HK-2 (cell line): ENCODE results near the gene ADGRF3.
"Not testable (repeated sequence)": the region's sequence is repeated elsewhere in the genome, so short reads cannot be mapped to it uniquely, and the experiment has no call there.

Source experiments
- DNase-seq: peaks from one replicate; pipeline ENCODE4 v3.0.0-alpha.2; 2018; ENCODE audit not compliant: unreplicated experiment

Gene ADGRF3, protein sequence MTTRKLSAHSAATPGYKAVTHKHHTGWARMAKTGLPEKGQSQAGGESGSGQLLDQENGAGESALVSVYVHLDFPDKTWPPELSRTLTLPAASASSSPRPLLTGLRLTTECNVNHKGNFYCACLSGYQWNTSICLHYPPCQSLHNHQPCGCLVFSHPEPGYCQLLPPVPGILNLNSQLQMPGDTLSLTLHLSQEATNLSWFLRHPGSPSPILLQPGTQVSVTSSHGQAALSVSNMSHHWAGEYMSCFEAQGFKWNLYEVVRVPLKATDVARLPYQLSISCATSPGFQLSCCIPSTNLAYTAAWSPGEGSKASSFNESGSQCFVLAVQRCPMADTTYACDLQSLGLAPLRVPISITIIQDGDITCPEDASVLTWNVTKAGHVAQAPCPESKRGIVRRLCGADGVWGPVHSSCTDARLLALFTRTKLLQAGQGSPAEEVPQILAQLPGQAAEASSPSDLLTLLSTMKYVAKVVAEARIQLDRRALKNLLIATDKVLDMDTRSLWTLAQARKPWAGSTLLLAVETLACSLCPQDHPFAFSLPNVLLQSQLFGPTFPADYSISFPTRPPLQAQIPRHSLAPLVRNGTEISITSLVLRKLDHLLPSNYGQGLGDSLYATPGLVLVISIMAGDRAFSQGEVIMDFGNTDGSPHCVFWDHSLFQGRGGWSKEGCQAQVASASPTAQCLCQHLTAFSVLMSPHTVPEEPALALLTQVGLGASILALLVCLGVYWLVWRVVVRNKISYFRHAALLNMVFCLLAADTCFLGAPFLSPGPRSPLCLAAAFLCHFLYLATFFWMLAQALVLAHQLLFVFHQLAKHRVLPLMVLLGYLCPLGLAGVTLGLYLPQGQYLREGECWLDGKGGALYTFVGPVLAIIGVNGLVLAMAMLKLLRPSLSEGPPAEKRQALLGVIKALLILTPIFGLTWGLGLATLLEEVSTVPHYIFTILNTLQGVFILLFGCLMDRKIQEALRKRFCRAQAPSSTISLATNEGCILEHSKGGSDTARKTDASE

DNA sequence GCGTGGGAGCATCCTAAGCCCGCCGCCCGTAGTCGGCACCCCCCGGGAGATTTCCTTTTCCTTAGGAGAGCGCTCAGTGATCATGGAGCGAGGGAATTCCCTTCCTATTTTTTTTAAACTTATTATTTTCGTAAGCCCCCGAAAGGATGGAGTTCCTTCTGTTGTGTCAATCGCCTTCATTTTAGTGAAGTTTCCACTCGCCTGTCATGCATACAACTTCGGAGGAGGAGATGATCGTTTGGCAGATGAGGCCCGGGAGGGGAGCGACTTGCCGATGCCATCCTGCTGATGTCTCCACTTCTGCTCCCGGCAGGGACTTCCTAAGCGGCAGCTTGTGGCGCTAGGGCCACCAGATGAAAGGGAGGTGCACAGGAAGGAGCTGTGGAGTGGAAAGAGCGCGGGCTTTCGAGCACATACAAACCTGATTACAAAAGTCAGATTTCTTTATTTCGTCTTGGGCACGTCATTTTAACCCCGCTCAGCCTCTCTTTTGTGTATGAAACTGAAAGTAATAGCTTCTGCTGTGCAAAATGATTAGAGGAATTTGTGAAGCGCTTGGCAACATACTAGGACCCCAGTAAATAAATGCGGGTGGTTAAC, at the start of gene ADGRF3:
ADGRF3 (minus strand) TSS at position 336 of the 600 bp plus-strand sequence. CDS start 555 bp downstream, outside the sequence.
- peak; percentile 54 for DNase-seq

- no peak for DNase-seq
These were observed 48.8 kb upstream of the ADGRF3 start for GRCh38 chr2:26395394-26395793.

DNA sequence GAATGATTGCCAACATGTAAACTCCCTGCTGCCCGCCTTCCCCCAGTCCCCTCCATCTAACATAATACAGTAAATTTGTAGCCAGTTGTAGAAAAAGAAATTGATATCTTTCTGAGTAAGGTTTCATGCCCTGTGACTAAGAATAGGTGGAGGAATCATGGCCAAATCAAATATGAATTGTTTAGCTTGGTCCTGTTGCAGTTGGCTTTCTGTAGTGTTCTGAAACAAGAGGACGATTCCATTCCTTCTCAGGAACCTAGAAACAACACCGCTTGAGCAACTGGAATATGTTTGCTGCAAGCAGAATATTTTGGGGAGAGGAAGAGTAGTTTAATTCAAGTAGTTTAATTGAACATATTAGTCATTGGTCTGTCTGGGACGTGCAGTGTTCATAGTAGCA, 48.1 kb upstream of the ADGRF3 start:
- no peak for DNase-seq

DNA sequence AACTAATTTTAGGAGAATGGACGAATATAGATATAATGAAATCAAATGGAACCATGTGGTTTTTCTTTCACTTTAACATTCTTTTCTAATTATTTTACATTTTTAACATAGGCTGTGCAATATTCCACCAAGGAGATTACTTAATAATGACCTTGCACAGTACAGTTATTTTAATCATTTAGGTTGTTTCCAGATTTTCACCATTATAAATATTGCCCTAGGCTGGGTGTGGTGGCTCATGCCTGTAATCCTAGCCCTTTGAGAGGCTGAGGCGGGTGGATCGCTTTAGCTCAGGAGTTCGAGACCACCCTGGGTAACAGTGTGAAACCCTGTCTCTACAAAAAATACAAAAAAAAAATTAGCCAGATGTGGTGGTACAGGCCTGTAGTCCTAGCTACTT, 40.6 kb upstream of the ADGRF3 start:
- no peak for DNase-seq

- no peak for DNase-seq
These were observed 38.0 kb upstream of the ADGRF3 start for GRCh38 chr2:26384597-26384996.

DNA sequence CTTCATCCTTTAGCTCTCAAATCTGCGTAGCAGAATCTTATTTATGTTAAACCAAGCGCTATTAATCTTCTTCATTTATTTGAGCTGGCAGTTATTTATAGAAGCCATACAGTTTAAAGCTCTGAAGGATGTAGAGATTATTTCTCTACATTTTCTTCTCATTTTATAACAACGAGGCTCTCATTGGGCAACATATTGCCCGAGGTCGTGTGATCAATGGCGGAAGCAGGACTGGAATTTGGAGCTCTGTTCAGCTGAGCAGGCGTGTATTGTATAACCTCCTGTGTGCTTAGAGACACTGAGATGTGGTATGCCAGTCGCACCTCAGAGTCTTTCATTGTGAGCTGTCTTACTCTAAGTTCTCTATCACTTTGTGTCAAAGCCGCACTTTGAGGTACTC, 37.6 kb upstream of the ADGRF3 start:
- no peak for DNase-seq

DNA sequence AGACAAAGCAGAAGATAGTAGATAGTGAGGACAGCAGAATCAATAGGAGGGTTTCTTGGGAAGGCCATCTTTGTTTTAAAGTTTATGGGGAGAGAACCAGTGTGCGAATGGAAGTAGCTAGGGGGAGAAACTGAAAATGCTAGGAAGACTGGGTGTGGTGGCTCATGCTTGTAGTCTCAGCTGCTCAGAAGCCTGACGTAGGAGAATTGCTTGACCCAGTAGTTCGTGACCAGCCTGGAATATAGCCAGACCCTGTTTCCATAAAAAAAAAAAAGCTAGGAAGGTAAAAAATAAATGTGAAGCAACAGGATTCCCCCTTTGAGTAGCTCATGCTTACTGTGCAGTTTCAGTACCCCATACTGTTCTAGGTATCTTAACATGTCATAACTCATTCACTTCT, 36.0 kb upstream of the ADGRF3 start:
- DNase-seq = no peak

DNA sequence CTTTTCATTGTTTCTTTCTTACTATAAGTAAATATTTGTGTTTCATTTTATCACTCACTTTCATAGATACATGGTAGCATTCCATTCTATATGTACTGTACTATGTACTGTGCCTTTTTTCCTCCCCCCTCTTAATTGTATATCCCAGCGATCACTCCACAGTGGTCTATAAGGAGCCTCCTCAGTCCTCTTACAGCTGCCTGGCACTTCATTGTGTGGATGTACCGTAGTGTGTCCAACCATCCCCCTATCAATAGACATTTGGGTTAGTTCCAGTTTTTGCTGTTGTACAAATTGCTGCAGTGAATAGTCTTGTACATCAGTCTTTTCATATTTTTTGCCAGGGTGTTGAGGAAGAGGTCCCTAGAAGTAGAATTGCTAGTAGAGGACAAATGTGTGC, 33.7 kb upstream of the ADGRF3 start:
- DNase-seq = no peak

GRCh38 chr2:26376799-26377198, 30.2 kb upstream of the ADGRF3 start:
- no peak for DNase-seq

GRCh38 chr2:26370909-26371308, 24.3 kb upstream of the ADGRF3 start:
- DNase-seq = not testable (repeated sequence)

DNA sequence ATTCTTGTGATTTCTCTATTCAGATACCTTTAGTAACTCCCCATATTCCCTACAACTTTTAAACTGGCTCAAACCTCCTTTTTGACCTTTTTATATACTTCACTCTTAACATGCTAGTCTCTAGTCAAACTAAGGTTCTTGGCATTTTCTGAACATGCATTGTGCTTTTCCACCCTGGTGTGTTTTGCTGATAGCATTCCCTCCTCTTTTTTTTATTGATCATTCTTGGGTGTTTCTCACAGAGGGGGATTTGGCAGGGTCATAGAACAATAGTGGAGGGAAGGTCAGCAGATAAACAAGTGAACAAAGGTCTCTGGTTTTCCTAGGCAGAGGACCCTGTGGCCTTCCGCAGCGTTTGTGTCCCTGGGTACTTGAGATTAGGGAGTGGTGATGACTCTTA, 23.1 kb upstream of the ADGRF3 start:
- DNase-seq = not testable (repeated sequence)

GRCh38 chr2:26366957-26367356, 20.4 kb upstream of the ADGRF3 start:
- DNase-seq = no peak

GRCh38 chr2:26364669-26365068, 18.1 kb upstream of the ADGRF3 start:
- no peak for DNase-seq

GRCh38 chr2:26363958-26364357, 17.4 kb upstream of the ADGRF3 start:
- no peak for DNase-seq

DNA sequence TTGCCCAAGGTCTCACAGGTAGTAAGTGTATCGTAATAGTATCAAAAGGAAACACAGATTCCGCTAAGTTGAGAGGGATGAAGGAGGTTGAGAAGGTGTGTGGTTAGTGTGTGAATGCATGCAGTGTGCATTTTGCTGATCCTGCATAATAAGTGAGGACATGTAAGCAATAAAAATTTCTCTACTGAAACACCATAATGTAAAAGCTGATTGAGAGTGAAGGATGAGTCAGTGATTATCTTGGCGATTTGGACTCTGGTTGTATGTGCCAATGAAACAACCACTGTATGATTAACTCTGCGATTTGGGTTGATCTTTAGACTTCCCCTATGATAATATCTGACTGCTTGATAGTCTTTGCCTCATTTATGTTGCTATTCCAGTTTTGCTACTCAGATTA, 16.7 kb upstream of the ADGRF3 start:
- no peak for DNase-seq

DNA sequence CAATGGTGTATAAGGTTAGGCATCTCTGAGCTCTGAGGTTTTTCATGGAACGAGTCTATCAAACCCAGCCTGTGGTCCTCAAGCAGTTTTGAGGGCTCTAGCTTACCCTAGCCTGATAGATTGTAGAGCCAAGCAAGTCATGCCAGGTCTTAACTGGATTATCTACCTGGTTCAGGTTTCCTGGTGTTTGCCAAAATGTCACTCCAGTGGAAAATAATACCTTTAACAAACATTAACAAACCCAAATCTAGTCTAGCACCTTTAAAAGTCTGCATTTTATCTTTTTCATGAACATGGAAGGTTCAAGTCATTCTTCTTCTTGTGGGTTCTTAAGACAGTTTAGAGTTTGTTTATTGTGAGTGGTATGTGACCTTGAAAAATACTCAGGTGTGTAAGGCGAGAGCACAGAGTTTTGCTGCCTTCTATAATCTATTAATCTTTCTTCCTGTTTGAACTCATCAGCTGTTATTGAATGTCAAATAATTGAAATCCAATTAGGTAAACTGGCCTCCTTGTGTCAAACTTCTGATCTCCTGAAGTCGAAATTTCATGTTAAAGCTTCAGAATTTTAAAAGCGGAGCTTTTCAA, 13.4 kb upstream of the ADGRF3 start:
- no peak for DNase-seq

- DNase-seq = no peak
These were observed 10.2 kb upstream of the ADGRF3 start for GRCh38 chr2:26356771-26357170.

GRCh38 chr2:26356111-26356510, 9.5 kb upstream of the ADGRF3 start:
- DNase-seq = no peak

- DNase-seq = peak; percentile 7
These were observed 8.7 kb upstream of the ADGRF3 start for GRCh38 chr2:26355038-26355995.

DNA sequence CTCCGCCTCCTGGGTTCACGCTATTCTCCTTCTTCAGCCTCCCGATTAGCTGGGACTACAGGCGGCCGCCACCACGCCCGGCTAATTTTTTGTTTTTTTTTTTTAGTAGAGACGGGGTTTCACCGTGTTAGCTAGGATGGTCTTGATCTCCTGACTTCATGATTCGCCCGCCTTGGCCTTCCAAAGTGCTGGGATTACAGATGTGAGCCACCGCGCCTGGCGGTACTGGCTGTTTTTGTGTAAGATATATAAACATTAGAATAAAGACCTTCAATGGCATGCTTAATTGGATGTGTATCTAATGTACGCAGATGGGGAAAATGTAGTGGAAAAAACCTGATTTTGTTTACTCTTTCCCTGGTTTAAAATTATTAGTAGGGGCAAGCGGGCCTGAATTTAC, 7.9 kb upstream of the ADGRF3 start:
- DNase-seq = not testable (repeated sequence)

DNA sequence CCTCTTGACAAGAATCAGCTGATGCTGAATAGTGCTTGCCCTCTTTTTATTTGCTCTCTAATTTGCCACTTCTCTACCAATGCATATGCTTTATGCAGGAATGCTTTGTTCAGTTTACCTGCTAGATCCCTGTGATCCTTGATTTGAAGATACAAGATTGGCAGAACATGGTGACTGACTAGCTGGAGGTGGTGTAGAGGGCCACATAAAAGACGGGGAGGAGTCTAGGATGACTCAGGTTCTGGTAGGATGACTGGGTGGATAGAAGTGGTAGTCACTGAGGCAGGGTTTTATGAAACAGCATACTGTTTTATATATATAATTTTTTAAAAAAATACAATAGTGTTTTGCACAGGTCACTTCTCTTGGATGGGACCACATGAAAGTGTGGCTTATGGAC, 6.3 kb upstream of the ADGRF3 start:
- peak; percentile 16 for DNase-seq
